Heart right ventricle (tissue), 16 donors: Measurements from ENCODE around the gene KCNJ5. TPM values are rescaled to one million over a fixed set of nuclear protein-coding genes. Genes with fewer than 3 reads are reported as not detected.

Source experiments
- ATAC-seq, 8 donors: fragments of 200-7000 bp; cut with Tn5 transposase; one replicate each; pipeline ENCODE4 v1.9.1; 2020; ENCODE audit warnings: mild to moderate bottlenecking in 8 of 8, moderate library complexity in 8 of 8, moderate number of reproducible peaks in 1 of 8
- DNase-seq, 2 donors: peaks; one replicate each; pipeline ENCODE4 v3.0.0-alpha.2; 2020
- H3K27ac ChIP-seq, 10 donors: fragments of 200-600 bp; sonication (generic) in 2 of 10; one replicate each; pipeline versions ENCODE4 v1.5.0 to v1.8.0; 2020 to 2022; ENCODE audit warnings: mild to moderate bottlenecking in 3 of 10
- H3K27me3 ChIP-seq, 7 donors: fragments of 200-600 bp; one replicate each; pipeline ENCODE4 v1.8.0; 2021 to 2022; ENCODE audit warnings: mild to moderate bottlenecking in 2 of 7
- H3K36me3 ChIP-seq, 9 donors: fragments of 200-600 bp; sonication (generic) in 1 of 9; one replicate each; pipeline versions ENCODE4 v1.5.0 to v1.8.0; 2020 to 2022; ENCODE audit warnings: mild to moderate bottlenecking in 2 of 9
- H3K4me1 ChIP-seq, 9 donors: fragments of 200-600 bp; sonication (generic) in 1 of 9; one replicate each; pipeline versions ENCODE4 v1.5.0 to v1.8.0; 2020 to 2022; ENCODE audit warnings: mild to moderate bottlenecking in 4 of 9
- H3K4me3 ChIP-seq, 10 donors: fragments of 200-600 bp; sonication (generic) in 2 of 10; one replicate each; pipeline versions ENCODE4 v1.5.0 to v1.8.0; 2020 to 2022; ENCODE audit warnings: mild to moderate bottlenecking in 7 of 10, moderate library complexity in 2 of 10
- H3K9me3 ChIP-seq, 11 donors: fragments of 200-600 bp in 10 of 11; sonication (generic) in 2 of 11; one replicate each; pipeline versions ENCODE4 v1.5.0 to v1.8.0; 2013 to 2022; ENCODE audit warnings: mild to moderate bottlenecking in 2 of 11, control low read depth in 1 of 11, moderate library complexity in 1 of 11
- WGBS, 2 donors: extraction: QIAGEN DNeasy Blood & Tissue Kit; methylation state at CpG; one replicate each; pipeline ENCODE4 v1.1.7; 2013; ENCODE audit warnings: inconsistent platforms in 1 of 2; 5-methylcytosine and 5-hydroxymethylcytosine counted together
- intact Hi-C, 10 donors: fragments of 100-400 bp; cut with DNase I; formaldehyde crosslinking; loops; one replicate each; pipeline versions ENCODE4 v1.11.1 to v1.14.2; 2022
- polyA plus RNA-seq, 2 donors: library from polyadenylated mRNA; stranded (reverse); fragments of 200-250 nt; gene quantifications; one replicate each; pipeline ENCODE4 v1.2.3, GENCODE V29; 2013
- total RNA-seq, 10 donors: library from RNA; stranded (reverse); fragmentation: NEBNext Ultra II Directional in 3 of 10; extraction: Animal tissue kit (Norgen Biotek cat#: 25700) in 3 of 10; gene quantifications; one replicate each; pipeline versions ENCODE4 v1.2.1 to v1.2.4, GENCODE V29; 2021 to 2023
- TF ChIP-seq, protein P1 (sequence below), 9 donors: fragments of 200-600 bp; sonication (generic) in 2 of 9; IDR thresholded peaks; one replicate each; pipeline versions ENCODE4 v1.5.0 to v1.8.0; 2021 to 2022; ENCODE audit warnings: antibody characterized with exemption in 9 of 9, mild to moderate bottlenecking in 5 of 9, moderate library complexity in 1 of 9
- donor health status: Arrhythmogenic right ventricular cardiomyopathy.
- donor health status: ischemic (EF 13 %, LVEDD 7.1; RV severe dilation, severe dysfunction).
- donor health status: healthy with polysubstance abuse.
- donor health status: DM: no; HTN: yes; CAD: no.
- donor health status: DM: no; HTN: no; CAD: no.
- donor health status: ischemic (EF 25% LVEDD 6.9; RV normal size, moderate dysfunction).
- donor health status: ischemic (EF 25% LVEDD 5.7; RV mildly dilated, moderate dysfunction).
- donor health status: healthy.
- donor health status: DM: yes; HTN: yes; CAD: no.
- donor health status: Ischemic cardiomyopathy.
- donor health status: ischemic (EF 35%, LVEDD 5.7; RV mildly dilated, moderate dysfunction).
- donor health status: nonischemic (EF 11% LVEDD 7.7; RV severe dilation, severe dysfunction).
- donor health status: DM: yes; HTN: yes; CAD: no.
- donor health status: PGD.
- donor health status: ischemic (EF 29% LVEDD 5.4; RV normal size, mild dysfunction).
- donor health status: nonischemic (EF 23%, LVEDD 6.1; RV moderate dilation, normal function).

Gene KCNJ5
- total and polyA plus RNA-seq, 12 donors, result 1.2 to 32.1 (median 8.1) TPM

DNA sequence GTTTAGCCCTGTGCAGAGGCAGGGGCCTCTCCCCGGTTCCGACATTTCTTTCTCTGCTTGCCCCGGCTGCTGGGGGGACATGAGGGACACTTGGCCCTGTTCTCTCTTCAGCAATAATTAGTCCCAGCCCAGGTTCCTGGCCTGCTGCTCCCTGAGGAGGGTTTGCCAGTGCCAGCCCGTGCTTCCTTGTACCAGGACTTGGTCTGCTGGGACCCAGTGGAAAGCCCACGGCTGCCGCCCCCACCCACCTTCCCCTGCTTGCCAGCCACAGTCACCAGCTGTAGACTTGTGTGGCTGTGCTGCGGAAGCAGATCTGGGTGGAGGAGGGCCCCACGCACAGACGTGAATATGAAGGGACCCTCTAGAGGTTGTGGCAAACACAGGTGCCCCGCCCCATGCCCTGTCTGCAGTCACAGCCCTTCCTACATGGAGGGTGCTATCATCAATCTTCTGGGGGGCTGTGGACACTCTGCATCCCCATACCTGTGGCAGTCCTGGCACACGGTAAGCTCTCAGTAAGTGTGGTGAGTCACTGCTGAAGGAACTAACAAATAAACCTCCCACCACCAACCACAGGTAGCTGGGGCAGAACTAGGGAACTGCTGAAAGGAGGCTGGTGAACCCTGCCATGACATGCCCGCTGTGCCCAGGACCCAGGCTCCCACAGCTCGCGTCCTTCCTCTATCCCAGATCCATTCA is 50.6 kb downstream of the KCNJ5 start:
- WGBS, 2 donors, result 95 to 96% methylated on average over 14 of the region's 14 CpGs

DNA sequence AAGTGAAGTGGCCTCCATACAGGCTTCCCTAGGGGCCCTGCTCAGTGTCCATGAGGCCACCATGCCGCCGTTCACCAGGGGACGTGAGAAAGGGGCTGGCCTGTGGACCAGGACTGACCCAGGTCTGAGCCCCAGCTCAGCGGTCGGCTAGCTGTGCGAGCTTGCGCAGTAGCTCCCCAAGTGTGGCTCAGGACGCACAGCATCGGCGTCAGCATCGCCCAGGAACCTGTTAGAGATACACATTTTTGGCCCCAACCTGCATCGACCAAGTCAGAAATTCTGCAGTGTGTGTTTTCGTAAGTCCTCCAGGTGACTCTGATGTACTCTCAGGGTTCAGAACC is 51.1 kb downstream of the KCNJ5 start:
- H3K4me1 ChIP-seq, result no peaks in the 10 kb centered on the region
- H3K27ac ChIP-seq, result no peak overlapping the region
- H3K4me3 ChIP-seq, result no peak overlapping the region
- DNase-seq (no peak), ATAC-seq (no peak)
- TF ChIP-seq, protein P1, sequence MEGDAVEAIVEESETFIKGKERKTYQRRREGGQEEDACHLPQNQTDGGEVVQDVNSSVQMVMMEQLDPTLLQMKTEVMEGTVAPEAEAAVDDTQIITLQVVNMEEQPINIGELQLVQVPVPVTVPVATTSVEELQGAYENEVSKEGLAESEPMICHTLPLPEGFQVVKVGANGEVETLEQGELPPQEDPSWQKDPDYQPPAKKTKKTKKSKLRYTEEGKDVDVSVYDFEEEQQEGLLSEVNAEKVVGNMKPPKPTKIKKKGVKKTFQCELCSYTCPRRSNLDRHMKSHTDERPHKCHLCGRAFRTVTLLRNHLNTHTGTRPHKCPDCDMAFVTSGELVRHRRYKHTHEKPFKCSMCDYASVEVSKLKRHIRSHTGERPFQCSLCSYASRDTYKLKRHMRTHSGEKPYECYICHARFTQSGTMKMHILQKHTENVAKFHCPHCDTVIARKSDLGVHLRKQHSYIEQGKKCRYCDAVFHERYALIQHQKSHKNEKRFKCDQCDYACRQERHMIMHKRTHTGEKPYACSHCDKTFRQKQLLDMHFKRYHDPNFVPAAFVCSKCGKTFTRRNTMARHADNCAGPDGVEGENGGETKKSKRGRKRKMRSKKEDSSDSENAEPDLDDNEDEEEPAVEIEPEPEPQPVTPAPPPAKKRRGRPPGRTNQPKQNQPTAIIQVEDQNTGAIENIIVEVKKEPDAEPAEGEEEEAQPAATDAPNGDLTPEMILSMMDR (IDR thresholded peaks at IDR 0.05), result no peak
- H3K9me3 ChIP-seq, result no peaks in the 10 kb centered on the region
- H3K36me3 ChIP-seq, result no peaks in the 10 kb centered on the region
- 97 to 98% methylated on average over 13 of the region's 13 CpGs for WGBS, 2 donors
- H3K27me3 ChIP-seq, result peaks cover 0 to 14% (median 0%) of the 10 kb centered on the region in 7 donors
- intact Hi-C loops, result no loop called here

More for the DNA sequence above, 50.6 kb downstream of the KCNJ5 start:
- ATAC-seq (no peak), DNase-seq (no peak)
- H3K27me3 ChIP-seq, result peaks cover 0 to 14% (median 0%) of the 10 kb centered on the region in 7 donors
- H3K36me3 ChIP-seq, result no peaks in the 10 kb centered on the region
- H3K9me3 ChIP-seq, result no peaks in the 10 kb centered on the region
- H3K4me1 ChIP-seq, result no peaks in the 10 kb centered on the region
- intact Hi-C loops, result no loop called here
- TF ChIP-seq, protein P1 (IDR thresholded peaks at IDR 0.05), result no peak
- no peak overlapping the region for H3K27ac ChIP-seq
- H3K4me3 ChIP-seq, result no peak overlapping the region

DNA sequence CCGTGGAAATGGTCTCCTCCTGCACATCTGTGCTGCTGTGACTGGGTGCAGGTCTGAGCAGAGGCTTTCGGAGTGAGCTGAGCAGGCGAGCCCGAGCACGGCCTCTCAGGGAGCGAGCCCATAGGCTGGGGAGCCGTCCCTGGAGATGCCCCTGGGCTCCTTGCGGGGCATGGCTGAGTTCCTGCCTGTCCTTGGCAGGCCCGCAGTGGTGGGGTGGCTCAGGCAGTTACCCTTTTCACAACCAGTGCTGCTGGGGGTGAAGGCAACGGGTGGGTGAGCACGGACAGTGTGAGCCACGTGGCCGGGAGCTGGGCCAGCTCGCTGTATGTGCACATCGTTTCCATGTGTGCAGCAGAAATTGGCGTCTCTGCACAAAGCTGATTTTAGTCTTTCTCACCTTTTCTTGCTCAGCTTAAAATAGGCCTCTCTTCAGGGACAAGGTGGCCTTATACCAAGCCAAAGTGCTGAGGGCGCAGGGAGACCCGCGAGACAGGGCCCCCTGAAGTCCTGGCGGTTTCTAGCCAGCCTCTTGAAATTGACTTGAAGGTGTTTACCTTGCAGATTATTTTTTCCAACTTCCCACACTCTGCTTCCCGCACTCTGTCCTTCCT is 51.8 kb downstream of the KCNJ5 start, which contains the start of gene TP53AIP1:
TP53AIP1 (minus strand) TSS at position 55 of the 611 bp plus-strand sequence. CDS start 5,053 bp downstream, outside the sequence.
- H3K27me3 ChIP-seq, result peaks cover 0 to 14% (median 0%) of the 10 kb centered on the region in 7 donors
- no peak within 1 kb of the TSS for H3K4me3 ChIP-seq
- DNase-seq (no peak), ATAC-seq (peak in 1 of 8 donors; percentile 36)
- H3K4me1 ChIP-seq, result no peaks in the 10 kb centered on the region
- 92 to 93% methylated on average over 21 of the region's 21 CpGs for WGBS, 2 donors
- no peaks in the 10 kb centered on the region for H3K9me3 ChIP-seq
- no peak within 1 kb of the TSS for H3K27ac ChIP-seq
- H3K36me3 ChIP-seq, result no peaks in the 10 kb centered on the region
- TF ChIP-seq, protein P1 (IDR thresholded peaks at IDR 0.05), result no peak
- intact Hi-C loops, result no loop called here

DNA sequence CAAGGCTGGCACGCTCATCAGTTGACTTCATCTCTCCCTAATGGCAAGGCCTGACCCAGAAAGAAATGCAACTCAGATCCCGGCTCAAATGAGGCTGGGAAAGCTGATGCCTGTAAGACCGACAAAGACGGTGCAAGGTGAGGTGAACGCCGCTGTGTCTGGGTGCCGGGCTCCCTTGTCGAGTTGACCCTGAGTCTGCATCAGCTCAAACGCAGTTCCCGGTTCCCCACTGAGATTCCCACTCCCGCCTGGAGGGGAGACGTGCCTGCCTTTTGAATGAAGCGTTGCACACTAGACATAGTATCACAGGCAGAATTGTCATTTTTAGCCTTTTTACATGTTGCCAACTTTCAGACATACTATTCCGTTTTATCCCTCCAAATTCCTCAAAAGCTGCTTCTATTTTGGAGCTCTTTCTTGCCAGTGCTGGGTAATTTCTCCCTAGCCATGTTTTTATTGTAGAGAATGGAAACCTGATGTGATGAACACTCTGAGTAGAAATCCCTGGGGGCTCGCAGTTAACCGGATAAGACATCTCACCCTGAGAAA is 52.3 kb downstream of the KCNJ5 start:
- TF ChIP-seq, protein P1 (IDR thresholded peaks at IDR 0.05), result no peak
- H3K27ac ChIP-seq, result no peak overlapping the region
- DNase-seq, result no peak
- WGBS, 2 donors, result 71% methylated on average over 16 of the region's 16 CpGs
- ATAC-seq, result no peak
- peaks cover 0 to 14% (median 0%) of the 10 kb centered on the region in 7 donors for H3K27me3 ChIP-seq
- no peaks in the 10 kb centered on the region for H3K36me3 ChIP-seq
- H3K4me3 ChIP-seq, result no peak overlapping the region
- H3K9me3 ChIP-seq, result no peaks in the 10 kb centered on the region
- intact Hi-C loops, result no loop called here
- no peaks in the 10 kb centered on the region for H3K4me1 ChIP-seq
